HepG2 (cell line): ENCODE data around the gene LMOD1. TPM values are rescaled to one million over a fixed set of nuclear protein-coding genes. Genes with fewer than 3 reads are reported as not detected.
A peak's percentile ranks its signal among the peaks of the same experiment; 100 is the strongest.

ENCODE experiments used
- CREB1 ChIP-seq, 2 experiments: fragments of 450-650 bp in 1 of 2; IDR thresholded peaks; 2 replicates each; pipeline ENCODE4 v1.6.1; 2016 to 2017; ENCODE audit warnings: control low read depth in 1 of 2, mild to moderate bottlenecking in 1 of 2, missing compliant biosample characterization in 1 of 2, missing genetic modification characterization in 1 of 2
- ELF1 ChIP-seq: sonication (generic); formaldehyde crosslinking; IDR thresholded peaks from 2 replicates; pipeline ENCODE4 v1.4.0; 2020; ENCODE audit warnings: missing genetic modification reagents
- ELF3 ChIP-seq: IDR thresholded peaks from 2 replicates; pipeline ENCODE4 v1.6.1; 2016; ENCODE audit warnings: missing genetic modification reagents, missing compliant biosample characterization
- HDAC2 ChIP-seq: sonication (generic); formaldehyde crosslinking; IDR thresholded peaks from 2 replicates; pipeline ENCODE4 v1.4.0; 2020; ENCODE audit warnings: missing genetic modification reagents
- HNRNPUL1 ChIP-seq: fragments of 200-400 bp; formaldehyde crosslinking; IDR thresholded peaks from 2 replicates; pipeline ENCODE4 v1.6.1; 2017; ENCODE audit warnings: low read depth, mild to moderate bottlenecking, low read length, moderate library complexity
- IRF9 ChIP-seq: sonication (generic); formaldehyde crosslinking; IDR thresholded peaks from 2 replicates; pipeline ENCODE4 v1.8.0; 2022; ENCODE audit warnings: missing genetic modification reagents, mild to moderate bottlenecking, borderline replicate concordance
- LBX2 ChIP-seq: sonication (generic); formaldehyde crosslinking; IDR thresholded peaks from 2 replicates; pipeline ENCODE4 v1.5.0; 2020; ENCODE audit warnings: missing genetic modification reagents, mild to moderate bottlenecking, borderline replicate concordance
- POGZ ChIP-seq: sonication (generic); formaldehyde crosslinking; IDR thresholded peaks from 2 replicates; pipeline ENCODE4 v1.4.0; 2020; ENCODE audit warnings: mild to moderate bottlenecking, missing genetic modification reagents
- TCF7 ChIP-seq: sonication (generic); IDR thresholded peaks from 2 replicates; pipeline ENCODE4 v1.6.1; 2016; ENCODE audit warnings: antibody characterized with exemption, low read depth
- ZBED4 ChIP-seq: sonication (generic); formaldehyde crosslinking; IDR thresholded peaks from 2 replicates; pipeline ENCODE4 v1.4.0; 2020; ENCODE audit warnings: missing genetic modification reagents, borderline replicate concordance
- ZNF354B ChIP-seq: sonication (generic); formaldehyde crosslinking; IDR thresholded peaks from 2 replicates; pipeline ENCODE4 v1.8.0; 2022; ENCODE audit warnings: mild to moderate bottlenecking, missing genetic modification reagents
- polyA plus RNA-seq, 8 experiments: library from polyadenylated mRNA; depleted of rRNA in 3 of 8; stranded (reverse) in 7 of 8; unstranded in 1 of 8; fragments of >200 nt; fragmentation: Illumina TruSeq in 4 of 8; extraction: Trizol in 4 of 8; gene quantifications; 2 replicates each; pipeline versions ENCODE4 v1.2.1 to v1.2.3, GENCODE V29; 2011 to 2016; ENCODE audit warnings: low read depth in 4 of 8, missing spikeins in 1 of 8, mixed read lengths in 1 of 8; ENCODE audit not compliant: insufficient read depth in 1 of 8
- total RNA-seq, 5 experiments: library from RNA; depleted of rRNA; stranded (reverse); fragments of >200 nt; fragmentation: Illumina TruSeq; extraction: Trizol; gene quantifications; 2 replicates each; pipeline ENCODE4 v1.2.3, GENCODE V29; 2016; ENCODE audit warnings: low read depth in 1 of 5
- TF ChIP-seq, protein P1 (sequence below): fragments of 450-650 bp; IDR thresholded peaks from 2 replicates; pipeline ENCODE4 v1.6.1; 2016
- TF ChIP-seq, protein P2 (sequence below): sonication (generic); formaldehyde crosslinking; IDR thresholded peaks from 2 replicates; pipeline ENCODE4 v1.8.1; 2023; ENCODE audit warnings: missing genetic modification reagents, mild to moderate bottlenecking, borderline replicate concordance
- TF ChIP-seq, protein P3 (sequence below): sonication (generic); formaldehyde crosslinking; IDR thresholded peaks from 2 replicates; pipeline ENCODE4 v1.5.0; 2020; ENCODE audit warnings: missing genetic modification reagents, mild to moderate bottlenecking, borderline replicate concordance

Gene LMOD1
- total and polyA plus RNA-seq, 2 of the 13 experiments (the other 11 are each of a cell fraction or from before 2014, with no cell fraction given) = not detected

DNA sequence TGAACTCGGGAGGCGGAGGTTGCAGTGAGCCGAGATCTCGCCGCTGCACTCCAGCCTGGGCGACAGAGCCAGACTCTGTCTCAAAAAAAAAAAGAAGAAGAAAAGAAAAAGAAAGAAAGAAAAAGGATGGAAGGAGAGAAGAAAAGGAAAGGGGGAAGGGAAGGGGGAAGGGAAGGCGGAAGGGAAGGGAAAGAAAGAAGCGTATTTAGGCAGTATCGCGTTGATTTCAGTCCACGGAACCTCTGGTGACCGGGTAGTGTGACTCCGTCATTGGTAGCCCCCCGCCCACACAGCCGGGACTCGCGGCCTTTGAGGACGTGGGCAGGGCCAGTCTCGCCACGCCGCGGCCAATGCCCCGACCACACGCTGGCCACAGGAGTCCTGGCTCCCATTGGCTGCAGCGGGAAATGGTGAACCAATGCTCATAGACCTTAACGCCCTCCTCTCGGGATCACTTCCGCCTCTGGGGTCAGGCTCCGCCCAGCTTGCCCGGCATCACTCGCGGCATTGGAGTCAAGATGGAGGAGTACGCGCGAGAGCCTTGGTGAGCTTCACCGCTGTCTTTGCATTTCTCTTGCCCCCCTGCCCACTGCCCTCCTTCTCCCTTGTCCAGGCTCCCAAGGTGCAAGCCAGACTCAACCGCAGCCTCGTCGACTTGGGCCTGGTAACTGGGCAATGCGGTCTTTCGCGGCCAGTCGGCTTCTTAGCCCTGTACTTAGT, 8.8 kb upstream of the LMOD1 start, which contains the start of gene TIMM17A (continued):
- peak; percentile 65; the same call in 1 of the 2 replicates for TF ChIP-seq HDAC2 (CRISPR knock-in tag)
- TF ChIP-seq ELF3 (CRISPR knock-in tag) = peak; percentile 76; the same call in 1 of the 2 replicates
- TF ChIP-seq LBX2 (CRISPR knock-in tag) = peak; percentile 60; the same call in 1 of the 2 replicates
- no peak for TF ChIP-seq HNRNPUL1
- TF ChIP-seq ZBED4 (CRISPR knock-in tag) = peak; percentile 31; the same call in 1 of the 2 replicates
- TF ChIP-seq, protein P1, sequence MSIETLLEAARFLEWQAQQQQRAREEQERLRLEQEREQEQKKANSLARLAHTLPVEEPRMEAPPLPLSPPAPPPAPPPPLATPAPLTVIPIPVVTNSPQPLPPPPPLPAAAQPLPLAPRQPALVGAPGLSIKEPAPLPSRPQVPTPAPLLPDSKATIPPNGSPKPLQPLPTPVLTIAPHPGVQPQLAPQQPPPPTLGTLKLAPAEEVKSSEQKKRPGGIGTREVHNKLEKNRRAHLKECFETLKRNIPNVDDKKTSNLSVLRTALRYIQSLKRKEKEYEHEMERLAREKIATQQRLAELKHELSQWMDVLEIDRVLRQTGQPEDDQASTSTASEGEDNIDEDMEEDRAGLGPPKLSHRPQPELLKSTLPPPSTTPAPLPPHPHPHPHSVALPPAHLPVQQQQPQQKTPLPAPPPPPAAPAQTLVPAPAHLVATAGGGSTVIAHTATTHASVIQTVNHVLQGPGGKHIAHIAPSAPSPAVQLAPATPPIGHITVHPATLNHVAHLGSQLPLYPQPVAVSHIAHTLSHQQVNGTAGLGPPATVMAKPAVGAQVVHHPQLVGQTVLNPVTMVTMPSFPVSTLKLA = 0 out of 2 replicates have a peak, but pooled peaks have one; percentile 5
- peak; percentile 62; the same call in 1 of the 2 replicates for TF ChIP-seq IRF9 (CRISPR knock-in tag)
- peak; percentile 70; the same call in 1 of the 2 replicates for TF ChIP-seq POGZ (CRISPR knock-in tag)
- no peak for TF ChIP-seq TCF7
- peak; percentile 68 for TF ChIP-seq CREB1 (IDR thresholded peaks at IDR 0.05)
- 0 out of 2 replicates have a peak, but pooled peaks have one; percentile 12 for TF ChIP-seq CREB1 (CRISPR knock-in tag; IDR thresholded peaks at IDR 0.05)
- TF ChIP-seq, protein P2, sequence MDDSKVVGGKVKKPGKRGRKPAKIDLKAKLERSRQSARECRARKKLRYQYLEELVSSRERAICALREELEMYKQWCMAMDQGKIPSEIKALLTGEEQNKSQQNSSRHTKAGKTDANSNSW (CRISPR knock-in tag) = no peak
- TF ChIP-seq, protein P3, sequence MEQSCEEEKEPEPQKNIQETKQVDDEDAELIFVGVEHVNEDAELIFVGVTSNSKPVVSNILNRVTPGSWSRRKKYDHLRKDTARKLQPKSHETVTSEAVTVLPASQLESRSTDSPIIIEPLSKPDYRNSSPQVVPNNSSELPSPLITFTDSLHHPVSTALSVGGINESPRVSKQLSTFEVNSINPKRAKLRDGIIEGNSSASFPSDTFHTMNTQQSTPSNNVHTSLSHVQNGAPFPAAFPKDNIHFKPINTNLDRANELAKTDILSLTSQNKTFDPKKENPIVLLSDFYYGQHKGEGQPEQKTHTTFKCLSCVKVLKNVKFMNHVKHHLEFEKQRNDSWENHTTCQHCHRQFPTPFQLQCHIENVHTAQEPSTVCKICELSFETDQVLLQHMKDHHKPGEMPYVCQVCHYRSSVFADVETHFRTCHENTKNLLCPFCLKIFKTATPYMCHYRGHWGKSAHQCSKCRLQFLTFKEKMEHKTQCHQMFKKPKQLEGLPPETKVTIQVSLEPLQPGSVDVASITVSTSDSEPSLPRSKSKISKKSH (CRISPR knock-in tag) = peak; percentile 93
- TF ChIP-seq ELF1 = peak; percentile 95
- TF ChIP-seq ZNF354B (CRISPR knock-in tag) = no peak
